ENCODE measurements around the gene SERINC5. TPM values are rescaled to one million over a fixed set of nuclear protein-coding genes. Genes with fewer than 3 reads are reported as not detected.
A peak's percentile ranks its signal among the peaks of the same experiment; 100 is the strongest.

Gene SERINC5
- total RNA-seq, 1 experiment from 2014 or later = 52.3 TPM

- H3K18ac ChIP-seq (ENCODE audit: insufficient read length, low read depth, low read length) = no peak overlapping the region
- no peak overlapping the region for H4K5ac ChIP-seq (ENCODE audit: insufficient read length, low read depth, low read length)
- no peak overlapping the region for H2AK5ac ChIP-seq (ENCODE audit: insufficient read length, low read length)
- H2BK120ac ChIP-seq (ENCODE audit: low read depth, low read length, poor library complexity, severe bottlenecking) = no peak overlapping the region
- Mint-ChIP-seq H3K4me3 (no peak overlapping the region; a peak in 1 of 5 replicates), H3K27ac (peak overlapping the region in 2 of 3 experiments; percentile 45 to 94; a peak in 3 of 7 replicates), H3K4me1 (peaks cover 66 to 67% of the 10 kb centered on the region in 2 experiments), H3K27me3 (ENCODE audit: low read depth) (no peaks in the 10 kb centered on the region), H3K36me3 (ENCODE audit: insufficient read depth in 1 of 3, low read depth in 3 of 3) (peaks cover 11 to 12% (median 12%) of the 10 kb centered on the region in 3 experiments), H3K9me3 (peaks cover 4 to 7% of the 10 kb centered on the region in 2 experiments)
- DNase-seq = no peak
- peaks cover 44% of the 10 kb centered on the region for H3K79me2 ChIP-seq (ENCODE audit: insufficient read depth, low read length)
- no peak overlapping the region for H4K91ac ChIP-seq (ENCODE audit: insufficient read length, low read depth, low read length)
- H2BK20ac ChIP-seq (ENCODE audit: low read depth, low read length, poor library complexity, severe bottlenecking) = no peak overlapping the region
- no peaks in the 10 kb centered on the region for H4K20me1 ChIP-seq (ENCODE audit: control insufficient read depth, insufficient read depth, insufficient read length)
- peaks cover 17% of the 10 kb centered on the region; the same call in 1 of the 2 replicates for H3K4me1 ChIP-seq (ENCODE audit: insufficient read depth, low read length)
- TF ChIP-seq CTCF (conservative IDR thresholded peaks at IDR 0.05) = no peak
- no peak overlapping the region for H3K9ac ChIP-seq (ENCODE audit: extremely low read depth, insufficient read length, low read length)
- no peak overlapping the region for H2BK12ac ChIP-seq (ENCODE audit: insufficient read length, low read depth, low read length)
- H4K8ac ChIP-seq (replicated peaks; ENCODE audit: insufficient read length, low read depth, low read length) = no peak overlapping the region
- H3K27me3 ChIP-seq (ENCODE audit: insufficient read depth, low read length) = no peaks in the 10 kb centered on the region
- H3K79me1 ChIP-seq (ENCODE audit: insufficient read depth, low read depth, low read length, poor library complexity, severe bottlenecking) = peaks cover 3% of the 10 kb centered on the region
- H3K23me2 ChIP-seq (ENCODE audit: insufficient read length, low read depth, low read length, poor library complexity, severe bottlenecking) = peaks cover under 1% of the 10 kb centered on the region
- H3K14ac ChIP-seq (ENCODE audit: insufficient read depth, low read length) = no peak overlapping the region
- no peak overlapping the region for H2BK5ac ChIP-seq (ENCODE audit: insufficient read length, low read length)
- H3K9me3 ChIP-seq (ENCODE audit: control insufficient read depth, low read depth, low read length) = no peaks in the 10 kb centered on the region
- no peak overlapping the region for H2AFZ ChIP-seq (ENCODE audit: low read length)
- no peak overlapping the region for H3K56ac ChIP-seq (ENCODE audit: insufficient read length, low read depth, low read length)
- no peak overlapping the region for H3T11ph ChIP-seq (ENCODE audit: low read length)
- H2BK15ac ChIP-seq (ENCODE audit: low read depth, low read length) = no peak overlapping the region
- WGBS (ENCODE audit: extremely low coverage, insufficient read length, low lambda C conversion rate) = no CpG with 5 or more reads among the region's 2 CpGs
- H3K4me2 ChIP-seq (ENCODE audit: insufficient read depth, insufficient read length, low read length) = no peak overlapping the region
- H3K27ac ChIP-seq (ENCODE audit: insufficient read length, low read depth, low read length) = no peak overlapping the region
- H3K4ac ChIP-seq (ENCODE audit: low read depth, low read length) = no peak overlapping the region
- H3K23ac ChIP-seq (ENCODE audit: insufficient read length, low read depth, low read length) = no peak overlapping the region
These were observed 7.5 kb downstream of the SERINC5 start for GRCh38 chr5:80248378-80248777.

Measured in H9 (cell line).